IMR-90 (cell line): Measurements from ENCODE around the gene RAB37. TPM values are rescaled to one million over a fixed set of nuclear protein-coding genes. Genes with fewer than 3 reads are reported as not detected.
A peak's percentile ranks its signal among the peaks of the same experiment; 100 is the strongest.

Source experiments
- ATAC-seq: fragments of 200-7000 bp; cut with Tn5 transposase; 2 replicates; pipeline ENCODE4 v1.9.1; 2020; ENCODE audit warnings: low read depth, mild to moderate bottlenecking, moderate library complexity
- Bru-seq: library from RNA; stranded (reverse); fragments of 400-500 nt; gene quantifications from one replicate; lab custom pipeline; 2021; lab: Mats Ljungman, UMichigan
- BruChase-seq, 2 experiments: library from RNA; stranded (reverse); fragments of 400-500 nt; gene quantifications; one replicate each; lab custom pipeline; 2021; lab: Mats Ljungman, UMichigan
- BruUV-seq: library from RNA; stranded (reverse); fragments of 400-500 nt; replicated peaks from 2 replicates; lab custom pipeline; 2021; lab: Mats Ljungman, UMichigan
- CTCF ChIA-PET: fragments of 300-600 bp; formaldehyde crosslinking; extraction: SDS; loops from one replicate; lab custom pipeline; 2021; ENCODE audit warnings: antibody characterized with exemption; lab: Yijun Ruan, JAX
- POLR2A ChIA-PET: fragments of 300-600 bp; sonication (Branson Sonifier 250); formaldehyde crosslinking; loops from one replicate; lab custom pipeline; 2022; ENCODE audit warnings: antibody characterized with exemption; ENCODE audit not compliant: unreplicated experiment; lab: Charles Lee
- DNase-seq: peaks from one replicate; pipeline ENCODE4 v3.0.0; 2013
- H2AFZ ChIP-seq: replicated peaks from 2 replicates; pipeline ENCODE3; 2013; ENCODE audit warnings: low read length, mild to moderate bottlenecking; ENCODE audit not compliant: poor library complexity
- H2AK5ac ChIP-seq: 2 replicates; pipeline ENCODE4 v1.6.1; 2013; ENCODE audit warnings: low read depth, low read length, inconsistent platforms
- H2AK9ac ChIP-seq: replicated peaks from 2 replicates; pipeline ENCODE3; 2013; ENCODE audit warnings: mild to moderate bottlenecking, low read depth, low read length, moderate library complexity; ENCODE audit not compliant: poor library complexity
- H2BK120ac ChIP-seq: 2 replicates; pipeline ENCODE4 v1.6.1; 2013; ENCODE audit warnings: low read depth, low read length, inconsistent platforms
- H2BK15ac ChIP-seq: 3 replicates; pipeline ENCODE4 v1.6.1; 2013; ENCODE audit warnings: low read depth, low read length, inconsistent platforms
- H2BK20ac ChIP-seq: 2 replicates; pipeline ENCODE4 v1.6.1; 2013; ENCODE audit warnings: low read depth, mild to moderate bottlenecking, inconsistent platforms, low read length, moderate library complexity
- H2BK5ac ChIP-seq: 2 replicates; pipeline ENCODE4 v1.6.1; 2013; ENCODE audit warnings: mild to moderate bottlenecking, low read depth, low read length, inconsistent platforms; ENCODE audit not compliant: poor library complexity, severe bottlenecking
- H3K14ac ChIP-seq: replicated peaks from 2 replicates; pipeline ENCODE4 v1.6.1; 2013; ENCODE audit warnings: low read depth, low read length, inconsistent platforms
- H3K18ac ChIP-seq: 2 replicates; pipeline ENCODE4 v1.6.1; 2013; ENCODE audit warnings: low read depth, low read length, control low read depth
- H3K23ac ChIP-seq: 2 replicates; pipeline ENCODE4 v1.6.1; 2013; ENCODE audit warnings: low read depth, low read length, inconsistent platforms
- H3K27ac ChIP-seq: 2 replicates; pipeline ENCODE4 v1.5.1; 2013; ENCODE audit warnings: mild to moderate bottlenecking, control low read depth, low read length; ENCODE audit not compliant: insufficient read depth
- H3K27me3 ChIP-seq: 2 replicates; pipeline ENCODE4 v1.6.1; 2013; ENCODE audit warnings: low read length; ENCODE audit not compliant: control insufficient read depth, insufficient read depth
- H3K36me3 ChIP-seq: 2 replicates; pipeline ENCODE4 v1.6.1; 2013; ENCODE audit warnings: low read length, mixed read lengths; ENCODE audit not compliant: control insufficient read depth, insufficient read depth
- H3K4ac ChIP-seq: 2 replicates; pipeline ENCODE4 v1.6.1; 2013; ENCODE audit warnings: low read depth, low read length, inconsistent platforms
- H3K4me1 ChIP-seq: 2 replicates; pipeline ENCODE4 v1.6.1; 2013; ENCODE audit warnings: low read length, mixed read lengths; ENCODE audit not compliant: control insufficient read depth, insufficient read depth
- H3K4me2 ChIP-seq: 2 replicates; pipeline ENCODE4 v1.6.1; 2013; ENCODE audit warnings: low read depth, mild to moderate bottlenecking, control low read depth, low read length, moderate library complexity
- H3K4me3 ChIP-seq: 2 replicates; pipeline ENCODE4 v1.5.1; 2013; ENCODE audit warnings: low read depth, mild to moderate bottlenecking, control low read depth, low read length, moderate library complexity; ENCODE audit not compliant: insufficient read depth
- H3K56ac ChIP-seq: 2 replicates; pipeline ENCODE4 v1.6.1; 2013; ENCODE audit warnings: low read length, inconsistent platforms; ENCODE audit not compliant: insufficient read depth; ENCODE audit errors: extremely low read depth
- H3K79me1 ChIP-seq, 2 experiments: 2 replicates each; pipeline ENCODE4 v1.6.1; 2013; ENCODE audit warnings: low read length in 2 of 2, inconsistent platforms in 1 of 2, low read depth in 1 of 2
- H3K9ac ChIP-seq: 2 replicates; pipeline ENCODE4 v1.6.1; 2013; ENCODE audit warnings: low read depth, low read length, control low read depth
- H3K9me1 ChIP-seq: 2 replicates; pipeline ENCODE4 v1.6.1; 2013; ENCODE audit warnings: low read length, inconsistent platforms; ENCODE audit not compliant: insufficient read depth
- H3K9me3 ChIP-seq: 2 replicates; pipeline ENCODE4 v1.6.1; 2013; ENCODE audit warnings: low read length; ENCODE audit not compliant: control insufficient read depth, insufficient read depth
- H4K20me1 ChIP-seq: 2 replicates; pipeline ENCODE4 v1.6.1; 2013; ENCODE audit warnings: low read length, inconsistent platforms; ENCODE audit not compliant: insufficient read depth
- H4K5ac ChIP-seq: 2 replicates; pipeline ENCODE4 v1.6.1; 2013; ENCODE audit warnings: mild to moderate bottlenecking, low read depth, low read length, control low read depth
- H4K8ac ChIP-seq, 2 experiments: 2 replicates each; pipeline ENCODE4 v1.6.1; 2013; ENCODE audit warnings: low read depth in 2 of 2, low read length in 2 of 2, control low read depth in 1 of 2, inconsistent platforms in 1 of 2
- H4K91ac ChIP-seq: 2 replicates; pipeline ENCODE4 v1.6.1; 2013; ENCODE audit warnings: low read depth, low read length, inconsistent platforms; ENCODE audit not compliant: insufficient read depth
- SMC3 ChIP-seq: fragments of 150-350 bp; IDR thresholded peaks from 2 replicates; pipeline ENCODE4 v1.6.1; 2016; ENCODE audit warnings: low read depth, mild to moderate bottlenecking, antibody characterized with exemption, low read length, moderate library complexity
- WGBS, 2 experiments: methylation state at CpG; one replicate each; pipeline versions ENCODE4 v1.1.5 to v1.1.7; 2013; ENCODE audit warnings: missing lambda C conversion rate in 2 of 2; ENCODE audit not compliant: insufficient read length in 1 of 2; ENCODE audit errors: extremely low coverage in 2 of 2; 5-methylcytosine and 5-hydroxymethylcytosine counted together
- dilution Hi-C: fragments of 300-500 bp; cut with HindIII; formaldehyde crosslinking; loops from one replicate; pipeline ENCODE4 v1.14.3; 2018; ENCODE audit warnings: low sequenced_read_pairs; ENCODE audit not compliant: unreplicated experiment
- in situ Hi-C: fragments of 300-500 bp; cut with MboI; formaldehyde crosslinking; loops from 3 replicates; pipeline ENCODE4 v1.14.3; 2019; ENCODE audit warnings: low sequenced_read_pairs, inconsistent platforms, mixed read lengths
- intact Hi-C: fragments of 100-400 bp; cut with micrococcal nuclease; formaldehyde crosslinking; loops from 2 replicates; pipeline ENCODE4 v1.10.0; 2022
- long read RNA-seq: library from polyadenylated mRNA; unstranded; transcript quantifications from one replicate; pipeline ENCODE4 v2.0.0, GENCODE V29; 2021; ENCODE audit not compliant: unreplicated experiment
- polyA plus RNA-seq, 3 experiments: library from polyadenylated mRNA; depleted of rRNA; stranded (reverse); fragments of >200 nt; gene quantifications; 2 replicates each; pipeline ENCODE4 v1.2.3, GENCODE V29; 2012; ENCODE audit warnings: low replicate concordance in 1 of 3
- total RNA-seq: library from RNA; depleted of rRNA; stranded (reverse); fragments of >200 nt; gene quantifications from 2 replicates; pipeline ENCODE4 v1.2.3, GENCODE V29; 2012; rRNA removed
- TF ChIP-seq, protein P1 (sequence below): conservative IDR thresholded peaks from 2 replicates; pipeline ENCODE4 v1.5.1; 2012; ENCODE audit warnings: mild to moderate bottlenecking, low read depth, low read length, improper control_type of control experiment

Gene RAB37, protein sequence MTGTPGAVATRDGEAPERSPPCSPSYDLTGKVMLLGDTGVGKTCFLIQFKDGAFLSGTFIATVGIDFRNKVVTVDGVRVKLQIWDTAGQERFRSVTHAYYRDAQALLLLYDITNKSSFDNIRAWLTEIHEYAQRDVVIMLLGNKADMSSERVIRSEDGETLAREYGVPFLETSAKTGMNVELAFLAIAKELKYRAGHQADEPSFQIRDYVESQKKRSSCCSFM
- total RNA-seq (not detected in 2 replicates), polyA plus RNA-seq (2012; rRNA removed) (0.19 TPM in 1 of 2 replicates, not detected in the other), Bru-seq, nascent RNA (percentile 2 among the genes with signal in this experiment), BruChase-seq, experiment 1, labeled RNA remaining after a 6-hour chase (percentile 1 among the genes with signal in this experiment), BruChase-seq, experiment 2, labeled RNA remaining after a 2-hour chase (not detected)
- 0.09 and 0.10 TPM in 2 replicates for polyA plus RNA-seq (2012; cell fraction: cytosol; rRNA removed)
- 0.12 and 0.16 TPM in 2 replicates for polyA plus RNA-seq (2012; cell fraction: nucleus; rRNA removed; ENCODE audit: low replicate concordance)
- long read RNA-seq: 0 reads

DNA sequence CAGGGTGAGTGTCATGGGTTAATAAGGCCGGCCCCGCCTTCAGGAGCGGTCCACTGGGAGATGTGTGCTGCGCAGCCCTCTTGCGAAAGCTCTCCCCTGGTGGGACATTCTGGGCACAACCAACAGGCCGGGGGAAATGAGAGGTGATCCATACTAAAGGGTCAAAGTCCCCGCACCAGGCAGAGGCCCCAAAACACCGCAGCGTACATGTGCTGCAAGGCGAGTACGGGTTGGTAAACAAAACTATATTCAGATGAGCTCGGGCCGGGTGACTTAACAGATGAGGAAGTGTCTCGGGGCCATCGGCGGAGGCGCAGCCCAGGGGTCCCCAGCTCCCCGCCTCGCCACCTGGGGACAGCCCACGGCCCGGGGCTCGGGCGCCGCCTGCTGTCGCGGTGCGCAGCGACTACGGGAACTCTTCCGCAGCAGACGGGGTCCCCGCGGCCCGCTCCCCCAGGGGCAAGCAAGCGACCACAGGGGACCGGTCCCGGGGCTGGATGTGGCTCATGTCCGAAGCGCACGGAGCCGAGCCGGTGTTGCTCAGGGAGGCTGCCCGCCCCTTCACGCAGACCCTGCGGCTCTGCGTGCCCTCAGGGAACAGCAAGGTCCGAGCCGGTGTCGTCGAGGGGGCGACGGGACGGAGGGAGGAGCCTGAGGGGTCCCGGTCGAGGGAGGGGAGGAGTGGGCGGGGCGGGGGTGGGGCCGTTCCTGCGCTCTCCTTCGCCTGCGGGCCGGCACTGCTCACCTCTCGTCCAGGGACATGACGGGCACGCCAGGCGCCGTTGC lies at the start of gene RAB37:
TSS of gene RAB37 (plus strand) at position 744 of the 786 bp plus-strand sequence. CDS start at position 761, 17 bp downstream.
- dilution Hi-C loops (no loop called here), in situ Hi-C loops (no loop called here), intact Hi-C loops (loop anchor here (2.0 kb wide), 1 partner anchor 80 kb away; no protein-coding TSS in a partner anchor)
- Histone ChIP-seq H3K4me2 (no peak within 1 kb of the TSS; the same call in 1 of the 2 replicates), H2BK20ac (no peak within 1 kb of the TSS), H4K91ac (no peak within 1 kb of the TSS), H2BK120ac (no peak within 1 kb of the TSS), H3K36me3 (no peaks in the 10 kb centered on the region), H4K5ac (no peak within 1 kb of the TSS), H2AK9ac (peak within 1 kb of the TSS; percentile 55), H3K4me1 (peaks cover 4% of the 10 kb centered on the region; the same call in 1 of the 2 replicates), H3K79me1 (no peaks in the 10 kb centered on the region), H2AFZ (peak within 1 kb of the TSS; percentile 75), H3K27me3 (peaks cover 47% of the 10 kb centered on the region), H3K23ac (no peak within 1 kb of the TSS; the same call in 1 of the 2 replicates), H2BK5ac (no peak within 1 kb of the TSS), H4K20me1 (no peaks in the 10 kb centered on the region), H3K27ac (no peak within 1 kb of the TSS), H3K9me3 (no peaks in the 10 kb centered on the region), H3K9ac (no peak within 1 kb of the TSS), H3K14ac (no peak within 1 kb of the TSS), H3K56ac (no peak within 1 kb of the TSS), H3K9me1 (0 out of 2 replicates have a peak, but pooled peaks cover 3% of the 10 kb centered on the region), H3K18ac (no peak within 1 kb of the TSS), H2BK15ac (no peak within 1 kb of the TSS), H3K4ac (no peak within 1 kb of the TSS), H4K8ac (no peak within 1 kb of the TSS), H2AK5ac (no peak within 1 kb of the TSS), H3K4me3 (no peak within 1 kb of the TSS; the same call in 1 of the 2 replicates)
- BruUV-seq: no TSS peak
- POLR2A ChIA-PET: no interaction called here
- WGBS, 2 experiments: 5% methylated on average over 36 of the region's 67 CpGs; no CpG with 5 or more reads in 1 of the 2 experiments
- CTCF ChIA-PET: interaction anchor here (0.9 to 2.9 kb wide), 2 partner anchors 50 to 80 kb away, joined by 6 to 29 read pairs; no protein-coding TSS in a partner anchor
- ATAC-seq: peak; percentile 15; the same call in 1 of the 2 replicates
- DNase-seq: no peak
- TF ChIP-seq, protein P1, sequence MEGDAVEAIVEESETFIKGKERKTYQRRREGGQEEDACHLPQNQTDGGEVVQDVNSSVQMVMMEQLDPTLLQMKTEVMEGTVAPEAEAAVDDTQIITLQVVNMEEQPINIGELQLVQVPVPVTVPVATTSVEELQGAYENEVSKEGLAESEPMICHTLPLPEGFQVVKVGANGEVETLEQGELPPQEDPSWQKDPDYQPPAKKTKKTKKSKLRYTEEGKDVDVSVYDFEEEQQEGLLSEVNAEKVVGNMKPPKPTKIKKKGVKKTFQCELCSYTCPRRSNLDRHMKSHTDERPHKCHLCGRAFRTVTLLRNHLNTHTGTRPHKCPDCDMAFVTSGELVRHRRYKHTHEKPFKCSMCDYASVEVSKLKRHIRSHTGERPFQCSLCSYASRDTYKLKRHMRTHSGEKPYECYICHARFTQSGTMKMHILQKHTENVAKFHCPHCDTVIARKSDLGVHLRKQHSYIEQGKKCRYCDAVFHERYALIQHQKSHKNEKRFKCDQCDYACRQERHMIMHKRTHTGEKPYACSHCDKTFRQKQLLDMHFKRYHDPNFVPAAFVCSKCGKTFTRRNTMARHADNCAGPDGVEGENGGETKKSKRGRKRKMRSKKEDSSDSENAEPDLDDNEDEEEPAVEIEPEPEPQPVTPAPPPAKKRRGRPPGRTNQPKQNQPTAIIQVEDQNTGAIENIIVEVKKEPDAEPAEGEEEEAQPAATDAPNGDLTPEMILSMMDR: peak; percentile 12; the same call in 1 of the 2 replicates
- TF ChIP-seq SMC3: no peak
